Bone marrow (tissue), 2 donors: ENCODE measurements around the gene GHRH.

Experiments
- DNase-seq, 2 donors: peaks; one replicate each; lab custom pipeline; 2025; lab: John Stamatoyannopoulos, UW

Gene GHRH

GRCh38 chr20:37237656-37238055 lies 24.0 kb downstream of the GHRH start:
- DNase-seq, result no peak

DNA sequence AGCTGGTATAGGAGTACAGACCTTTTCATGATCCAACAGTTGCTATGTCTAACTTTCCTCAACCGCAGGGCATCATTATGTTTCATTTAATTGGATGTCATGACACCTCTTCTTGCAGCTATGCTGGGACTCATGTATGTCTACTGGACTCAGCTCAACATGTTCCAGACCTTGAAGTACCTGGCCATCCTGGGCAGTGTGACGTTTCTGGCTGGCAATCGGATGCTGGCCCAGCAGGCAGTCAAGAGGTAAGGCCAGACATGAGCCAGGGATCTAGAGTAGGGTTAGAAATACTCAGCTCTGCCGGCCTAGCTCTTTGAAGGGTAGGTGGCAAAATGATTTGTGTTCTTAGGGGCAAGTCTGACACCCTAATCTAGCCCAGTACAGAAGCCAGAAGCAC lies 25.2 kb downstream of the GHRH start:
- no peak for DNase-seq

GRCh38 chr20:37235065-37235464 lies 26.5 kb downstream of the GHRH start:
- DNase-seq, result no peak

DNA sequence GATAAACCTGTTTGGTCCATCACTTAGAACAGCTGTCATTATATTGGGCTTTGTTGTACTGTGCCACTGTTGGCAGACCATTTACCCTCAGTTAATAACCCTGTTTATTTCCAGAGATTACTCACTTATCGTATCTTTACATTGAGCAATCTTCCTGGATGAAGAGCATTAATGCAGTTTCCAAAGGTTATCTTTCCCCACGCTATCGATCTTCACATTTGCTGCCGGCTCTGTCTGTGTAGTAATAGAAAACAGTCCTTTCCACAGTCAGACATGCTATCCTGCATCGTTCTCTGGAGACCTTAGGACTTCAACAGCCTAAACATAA lies 27.4 kb downstream of the GHRH start:
- no peak for DNase-seq

DNA sequence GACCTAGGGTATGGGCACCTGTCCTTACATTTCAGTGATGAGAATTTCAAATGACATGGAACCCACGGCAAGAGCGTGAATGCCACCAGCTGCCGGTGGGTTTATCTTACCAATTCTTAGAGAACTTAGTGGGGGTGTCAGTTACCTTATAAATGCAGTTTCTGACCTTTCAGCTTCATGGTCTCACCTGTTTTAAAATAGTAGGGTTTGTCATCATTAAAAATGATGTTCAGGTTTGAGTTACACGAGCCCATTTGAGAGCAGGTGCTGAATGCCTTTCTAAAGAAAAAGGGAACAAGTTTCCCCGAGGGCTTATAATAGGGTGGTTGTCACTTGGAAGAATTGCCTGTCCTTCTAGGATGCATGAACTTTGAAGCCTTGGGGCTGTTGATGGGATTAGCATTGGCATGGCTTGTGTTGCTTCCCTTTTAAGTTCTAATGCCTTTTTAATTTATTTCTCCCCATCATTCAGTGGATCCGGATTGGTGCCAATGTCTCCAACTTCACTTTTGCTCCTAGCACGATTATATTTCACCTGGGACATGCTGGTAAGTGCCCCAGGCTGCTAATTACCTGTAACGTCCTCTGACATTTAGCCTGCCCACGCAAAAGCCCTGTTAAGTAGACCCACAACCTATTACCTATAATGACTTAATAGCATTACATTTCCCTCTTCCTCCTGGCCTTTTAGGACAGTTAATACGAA lies 27.9 kb downstream of the GHRH start:
- no peak for DNase-seq

GRCh38 chr20:37231947-37232630 lies 29.5 kb downstream of the GHRH start:
- no peak for DNase-seq

DNA sequence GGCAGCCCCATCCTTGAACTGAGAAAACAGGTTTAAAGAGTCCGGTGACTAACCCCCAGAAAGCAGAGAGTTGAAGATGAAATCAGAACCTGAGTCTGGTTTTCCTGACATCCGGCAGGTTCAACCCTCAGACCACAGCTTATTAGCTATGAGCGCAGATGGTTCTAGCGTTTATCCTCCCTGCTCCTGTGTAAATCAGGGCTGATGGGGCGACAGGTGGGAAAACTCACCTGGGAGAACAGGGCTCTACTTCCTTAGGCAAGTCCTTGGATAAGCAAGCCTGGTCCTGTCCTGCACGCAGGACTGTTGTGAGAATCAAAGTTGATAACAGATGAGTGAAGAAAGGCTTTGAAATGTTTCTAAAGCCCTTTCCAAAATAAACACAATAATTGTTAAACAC lies 31.4 kb downstream of the GHRH start:
- DNase-seq, result no peak

GRCh38 chr20:37229357-37229756 lies 32.3 kb downstream of the GHRH start:
- no peak for DNase-seq

DNA sequence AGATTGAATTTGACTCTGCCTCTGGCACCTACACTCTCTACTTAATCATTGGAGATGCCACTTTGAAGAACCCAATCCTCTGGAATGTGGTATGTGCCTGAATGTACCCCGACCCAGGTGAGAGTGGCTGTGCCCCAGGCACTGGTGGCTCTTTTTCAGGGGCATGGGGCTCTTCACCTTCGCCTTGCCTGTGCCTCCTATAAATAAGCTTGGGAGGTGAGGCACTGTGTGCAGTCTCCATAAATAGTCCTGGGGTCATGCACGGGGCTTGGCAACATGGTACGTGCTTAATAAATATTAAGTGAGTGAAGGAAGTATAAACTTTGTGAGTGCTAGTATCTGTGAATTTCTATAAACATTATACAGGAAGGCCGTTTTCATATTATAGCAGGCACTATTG lies 33.0 kb downstream of the GHRH start:
- no peak for DNase-seq

DNA sequence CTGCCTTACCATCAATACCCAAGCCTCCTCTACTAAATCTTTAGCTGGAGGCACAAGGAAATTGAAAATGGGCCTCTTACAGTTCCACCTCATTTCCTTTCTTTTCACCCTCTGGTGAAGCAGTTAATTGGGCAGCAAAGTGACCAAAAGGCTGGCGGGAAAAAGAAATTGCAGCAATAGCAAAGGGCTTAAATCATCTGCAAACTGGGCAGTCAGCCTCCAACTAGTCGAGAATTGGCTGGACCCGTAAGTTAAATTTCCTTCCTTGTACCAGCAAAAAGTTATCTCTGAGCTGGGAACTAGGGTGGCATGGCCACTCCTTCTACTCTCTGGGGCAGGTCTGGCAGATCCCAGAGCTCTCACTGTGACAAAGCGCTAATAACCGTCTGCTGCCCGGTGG lies 33.5 kb downstream of the GHRH start:
- no peak for DNase-seq

DNA sequence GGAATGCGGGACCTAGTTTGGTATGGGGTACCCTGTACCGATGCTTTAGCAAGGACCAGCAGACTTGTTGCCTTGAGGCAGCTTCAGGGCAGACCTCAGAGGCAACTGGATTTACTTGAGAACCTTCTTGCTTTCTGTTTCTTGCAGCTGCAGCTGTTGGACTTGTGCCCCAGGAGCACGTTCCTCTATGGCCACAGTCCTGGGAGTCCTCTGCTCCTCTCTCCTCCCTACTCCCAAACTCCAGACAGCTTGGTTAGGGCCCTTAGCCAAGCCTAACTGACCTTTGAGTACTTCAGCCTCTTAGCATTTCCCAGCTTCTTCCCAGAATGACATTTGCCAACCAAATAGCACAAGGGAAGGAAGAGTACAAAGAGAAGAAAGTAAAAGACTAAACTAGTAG lies 34.7 kb downstream of the GHRH start:
- no peak for DNase-seq

GRCh38 chr20:37225146-37225545 lies 36.5 kb downstream of the GHRH start:
- DNase-seq, result no peak

GRCh38 chr20:37223053-37223452 lies 38.6 kb downstream of the GHRH start:
- DNase-seq, result peak; percentile 6 to 78

DNA sequence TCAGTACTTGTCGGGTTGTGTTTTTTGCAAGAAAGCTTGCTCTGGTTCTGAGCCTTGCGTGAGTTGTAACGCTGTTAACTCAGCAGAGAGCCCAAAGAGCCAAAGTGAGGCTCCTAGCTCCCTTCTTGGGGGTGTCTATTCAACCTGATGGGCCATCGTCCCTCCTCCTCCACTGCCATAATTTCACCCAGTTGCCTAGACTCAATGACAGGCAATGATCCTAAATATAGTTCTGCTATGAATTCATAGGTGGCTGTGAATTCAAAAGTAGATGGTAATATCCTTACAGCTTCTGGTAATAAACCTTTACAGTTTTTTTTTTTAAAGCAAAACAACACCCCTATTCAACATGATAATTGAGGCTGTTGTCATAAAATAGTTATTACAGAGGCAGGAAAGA lies 39.5 kb downstream of the GHRH start:
- no peak for DNase-seq

- no peak for DNase-seq
These were observed 40.9 kb downstream of the GHRH start for GRCh38 chr20:37220731-37221130.

DNA sequence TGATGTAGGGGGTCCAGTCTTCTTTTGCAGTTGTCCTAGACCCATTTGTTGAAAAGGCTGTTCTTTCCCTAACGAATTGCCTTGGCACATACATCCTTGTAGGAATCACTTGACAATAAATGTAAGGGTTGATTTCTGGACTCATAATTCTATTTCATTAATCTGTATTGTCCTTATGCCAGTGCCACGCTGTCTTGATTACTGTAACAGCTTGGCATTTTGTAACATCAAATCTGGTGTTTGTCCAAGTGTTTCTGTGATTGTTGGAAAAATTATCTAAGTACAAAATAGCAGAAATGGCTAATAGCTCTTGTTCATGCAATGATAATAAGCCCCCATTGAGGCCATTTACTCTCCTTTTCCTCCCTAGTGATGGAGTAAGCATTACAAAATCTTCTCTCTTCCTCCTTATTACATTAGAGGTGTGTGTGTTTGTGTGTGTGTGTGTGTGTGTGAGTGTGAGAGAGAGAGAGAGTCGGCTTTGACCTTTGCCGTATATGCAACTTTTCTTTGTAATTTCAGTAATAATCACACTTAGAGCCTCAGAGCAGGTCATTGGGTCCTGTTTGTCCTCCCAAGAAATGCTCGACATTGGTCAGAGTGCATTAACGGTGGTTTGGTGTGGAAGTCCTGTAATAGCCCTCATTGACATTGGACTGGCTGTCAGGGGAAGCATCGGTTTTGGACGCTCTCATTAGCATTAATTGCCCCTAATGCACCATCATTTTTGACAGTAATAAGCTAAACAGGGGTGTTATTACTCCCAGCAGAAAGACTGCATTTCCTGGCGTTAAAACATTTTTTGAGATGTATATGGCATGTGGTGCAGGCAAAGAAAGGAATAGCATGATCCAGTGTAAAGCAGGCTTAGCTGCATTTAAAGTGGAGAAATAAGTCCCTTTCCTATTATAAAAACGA lies 41.6 kb downstream of the GHRH start:
- DNase-seq, result no peak

- no peak for DNase-seq
These were observed 42.6 kb downstream of the GHRH start for GRCh38 chr20:37218976-37219375.

- DNase-seq, result no peak
These were observed 43.2 kb downstream of the GHRH start for GRCh38 chr20:37218441-37218840.

DNA sequence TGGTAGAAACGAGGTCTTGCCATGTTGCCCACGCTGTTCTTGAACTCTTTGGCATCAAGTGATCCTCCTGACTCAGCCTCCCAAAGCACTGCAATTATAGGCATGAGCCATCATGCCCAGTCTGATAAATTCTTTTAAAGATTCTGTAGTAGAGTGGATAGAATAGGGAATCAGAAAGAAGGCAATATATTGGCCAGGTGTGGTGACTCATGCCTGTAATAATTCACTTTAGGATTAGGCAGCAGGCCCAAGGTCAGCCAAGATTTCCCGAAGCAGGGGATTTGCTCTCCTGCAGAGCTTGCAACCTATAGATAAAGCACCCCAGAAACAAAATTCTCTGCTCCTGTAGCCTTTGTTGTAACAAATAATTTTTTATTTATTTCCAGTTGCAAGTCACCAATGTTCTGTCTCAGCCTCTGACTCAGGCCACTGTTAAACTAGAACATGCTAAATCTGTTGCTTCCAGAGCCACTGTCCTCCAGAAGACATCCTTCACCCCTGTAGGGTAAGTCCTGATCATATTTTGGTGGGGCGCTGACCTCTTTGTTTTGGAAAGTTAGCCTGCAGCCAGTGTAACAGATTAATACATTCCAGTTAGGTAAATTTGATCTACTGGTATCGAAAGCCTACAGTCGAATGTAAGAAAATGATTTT lies 51.8 kb downstream of the GHRH start:
- DNase-seq, result no peak

- DNase-seq, result no peak
These were observed 52.4 kb downstream of the GHRH start for GRCh38 chr20:37209193-37209592.

GRCh38 chr20:37207171-37207570 lies 54.4 kb downstream of the GHRH start:
- DNase-seq, result no peak

GRCh38 chr20:37205794-37206193 lies 55.8 kb downstream of the GHRH start:
- DNase-seq, result no peak
